Astrocyte of the cerebellum (primary cell): ENCODE measurements around the gene SLC22A4.
A peak's percentile ranks its signal among the peaks of the same experiment; 100 is the strongest.

ENCODE experiments used
- DNase-seq: peaks from one replicate; pipeline ENCODE4 v3.0.0-alpha.2; 2011; ENCODE audit warnings: low read depth
- H3K4me3 ChIP-seq: 2 replicates; pipeline ENCODE4 v1.5.1; 2011; ENCODE audit warnings: mild to moderate bottlenecking, low read depth, low read length, moderate library complexity
- CTCF ChIP-seq: IDR thresholded peaks from 2 replicates; pipeline ENCODE4 v1.5.1; 2012; ENCODE audit warnings: low read length, low read depth, moderate library complexity, mild to moderate bottlenecking; ENCODE audit errors: missing control alignments
- in situ Hi-C: cut with HindIII; loops from 2 replicates; pipeline ENCODE4 v1.10.0; 2017; ENCODE audit warnings: low sequenced_read_pairs

SLC22A4 gene

GRCh38 chr5:132253452-132254320 is 40.5 kb upstream of the SLC22A4 start:
- no peak for TF ChIP-seq CTCF
- in situ Hi-C loops: no loop called here
- no peak for DNase-seq
- no peak overlapping the region for H3K4me3 ChIP-seq

GRCh38 chr5:132254321-132254977 is 39.7 kb upstream of the SLC22A4 start:
- no peak for TF ChIP-seq CTCF
- H3K4me3 ChIP-seq: no peak overlapping the region
- DNase-seq: no peak
- in situ Hi-C loops: no loop called here

DNA sequence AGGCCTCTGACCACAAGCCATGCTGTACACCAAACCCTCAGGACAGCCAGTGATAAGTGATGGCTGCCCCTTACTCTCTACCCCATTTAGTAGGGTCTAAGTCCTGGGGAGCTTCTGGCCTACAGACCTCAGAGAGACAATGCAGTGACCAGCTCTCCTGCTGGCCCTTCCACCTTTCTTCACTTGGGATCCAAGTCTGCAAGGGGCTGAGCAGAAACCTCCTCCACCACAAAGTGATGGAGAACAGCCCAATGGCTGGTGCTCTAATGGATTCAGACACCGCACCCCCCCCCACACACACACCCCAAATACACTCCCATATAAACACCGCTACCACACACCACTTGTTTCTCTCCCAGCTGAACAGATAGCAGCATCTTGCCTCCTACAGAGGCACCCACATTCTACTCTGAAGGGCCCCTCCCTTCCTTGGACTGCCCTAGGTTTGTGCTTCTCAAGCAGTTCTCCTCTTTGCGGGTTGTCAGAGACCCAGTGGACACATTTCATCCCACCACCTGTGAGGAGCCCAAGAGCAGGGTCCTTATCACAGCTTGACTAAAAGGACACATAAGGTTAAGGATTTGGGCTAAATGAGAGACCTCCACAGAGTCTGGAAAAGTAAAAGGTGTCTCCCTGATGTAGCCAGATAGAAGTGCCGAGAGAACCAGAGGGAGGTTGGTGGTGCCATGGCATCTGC is 38.0 kb upstream of the SLC22A4 start:
- no peak for TF ChIP-seq CTCF
- no peak for DNase-seq
- in situ Hi-C loops: no loop called here
- no peak overlapping the region for H3K4me3 ChIP-seq

- DNase-seq: no peak
- in situ Hi-C loops: no loop called here
- peak overlapping the region; percentile 80 for H3K4me3 ChIP-seq
- no peak for TF ChIP-seq CTCF
Measured at GRCh38 chr5:132256783-132257130, 37.4 kb upstream of the SLC22A4 start.

- TF ChIP-seq CTCF: no peak
- in situ Hi-C loops: no loop called here
- no peak for DNase-seq
- peak within 1 kb of the TSS; percentile 80 for H3K4me3 ChIP-seq
Measured at GRCh38 chr5:132257131-132258101, 36.8 kb upstream of the SLC22A4 start, which contains the start of gene PDLIM4. Gene PDLIM4, plus strand, starts transcription at chr5:132257696. Its CDS starts 39 bp downstream, at chr5:132257735.
